Neural crest cell (in vitro differentiated cells): ENCODE results near the gene CDH26. TPM values are rescaled to one million over a fixed set of nuclear protein-coding genes. Genes with fewer than 3 reads are reported as not detected.
"Not testable (repeated sequence)": the region's sequence is repeated elsewhere in the genome, so short reads cannot be mapped to it uniquely, and the experiment has no call there.

ENCODE experiments used
- DNase-seq: peaks from one replicate; pipeline ENCODE4 v3.0.0; 2021; ENCODE audit warnings: low read depth, mixed read lengths, low spot score
- H3K27ac Mint-ChIP-seq: one replicate; pipeline ENCODE4 v1.8.0; 2021; ENCODE audit warnings: mild to moderate bottlenecking, mixed read lengths; ENCODE audit not compliant: unreplicated experiment
- H3K27me3 Mint-ChIP-seq: 2 replicates; pipeline ENCODE4 v1.8.0; 2021; ENCODE audit warnings: low read depth, mild to moderate bottlenecking, mixed read lengths
- H3K36me3 Mint-ChIP-seq: 2 replicates; pipeline ENCODE4 v1.8.0; 2021; ENCODE audit warnings: low read depth, mild to moderate bottlenecking, mixed read lengths
- H3K4me1 Mint-ChIP-seq: 2 replicates; pipeline ENCODE4 v1.8.0; 2021; ENCODE audit warnings: mixed read lengths
- H3K4me3 Mint-ChIP-seq: one replicate; pipeline ENCODE4 v1.8.0; 2021; ENCODE audit warnings: mild to moderate bottlenecking, mixed read lengths
- H3K9me3 Mint-ChIP-seq: 2 replicates; pipeline ENCODE4 v1.8.0; 2021; ENCODE audit warnings: mixed read lengths
- total RNA-seq: library from RNA; stranded (reverse); gene quantifications from 2 replicates; pipeline ENCODE4 v1.2.1, GENCODE V29; 2021
- TF ChIP-seq, protein P1 (sequence below): fragments of 200-600 bp; sonication (generic); conservative IDR thresholded peaks from 2 replicates; pipeline ENCODE4 v1.5.0; 2021; ENCODE audit warnings: antibody characterized with exemption, mild to moderate bottlenecking

Gene CDH26
- total RNA-seq, 1 donor from 2014 or later = 0.89 TPM

DNA sequence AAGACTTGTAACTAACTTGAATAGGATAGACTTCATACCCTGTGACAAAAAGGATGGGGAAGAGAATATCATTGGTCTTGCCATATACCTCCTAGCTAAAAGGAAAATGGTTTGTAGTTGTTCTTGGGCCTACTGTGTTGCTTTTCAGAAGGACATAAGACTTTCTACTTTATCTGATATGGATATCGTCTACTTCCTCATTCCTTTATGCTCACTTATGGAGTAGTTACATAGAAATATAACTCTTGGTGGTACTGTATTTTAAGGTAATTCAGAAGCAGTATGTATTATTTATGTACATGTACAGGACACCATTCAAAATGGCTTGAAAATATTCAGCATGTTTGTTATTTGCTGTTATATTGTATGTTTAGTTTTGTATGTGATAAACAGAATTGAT lies 10.0 kb upstream of the CDH26 start:
- Mint-ChIP-seq H3K36me3 (peaks cover 5% of the 10 kb centered on the region), H3K27ac (no peak overlapping the region), H3K4me1 (peaks cover 28% of the 10 kb centered on the region), H3K27me3 (no peaks in the 10 kb centered on the region), H3K9me3 (no peaks in the 10 kb centered on the region), H3K4me3 (no peak overlapping the region)
- TF ChIP-seq, protein P1, sequence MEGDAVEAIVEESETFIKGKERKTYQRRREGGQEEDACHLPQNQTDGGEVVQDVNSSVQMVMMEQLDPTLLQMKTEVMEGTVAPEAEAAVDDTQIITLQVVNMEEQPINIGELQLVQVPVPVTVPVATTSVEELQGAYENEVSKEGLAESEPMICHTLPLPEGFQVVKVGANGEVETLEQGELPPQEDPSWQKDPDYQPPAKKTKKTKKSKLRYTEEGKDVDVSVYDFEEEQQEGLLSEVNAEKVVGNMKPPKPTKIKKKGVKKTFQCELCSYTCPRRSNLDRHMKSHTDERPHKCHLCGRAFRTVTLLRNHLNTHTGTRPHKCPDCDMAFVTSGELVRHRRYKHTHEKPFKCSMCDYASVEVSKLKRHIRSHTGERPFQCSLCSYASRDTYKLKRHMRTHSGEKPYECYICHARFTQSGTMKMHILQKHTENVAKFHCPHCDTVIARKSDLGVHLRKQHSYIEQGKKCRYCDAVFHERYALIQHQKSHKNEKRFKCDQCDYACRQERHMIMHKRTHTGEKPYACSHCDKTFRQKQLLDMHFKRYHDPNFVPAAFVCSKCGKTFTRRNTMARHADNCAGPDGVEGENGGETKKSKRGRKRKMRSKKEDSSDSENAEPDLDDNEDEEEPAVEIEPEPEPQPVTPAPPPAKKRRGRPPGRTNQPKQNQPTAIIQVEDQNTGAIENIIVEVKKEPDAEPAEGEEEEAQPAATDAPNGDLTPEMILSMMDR = no peak
- DNase-seq = no peak

DNA sequence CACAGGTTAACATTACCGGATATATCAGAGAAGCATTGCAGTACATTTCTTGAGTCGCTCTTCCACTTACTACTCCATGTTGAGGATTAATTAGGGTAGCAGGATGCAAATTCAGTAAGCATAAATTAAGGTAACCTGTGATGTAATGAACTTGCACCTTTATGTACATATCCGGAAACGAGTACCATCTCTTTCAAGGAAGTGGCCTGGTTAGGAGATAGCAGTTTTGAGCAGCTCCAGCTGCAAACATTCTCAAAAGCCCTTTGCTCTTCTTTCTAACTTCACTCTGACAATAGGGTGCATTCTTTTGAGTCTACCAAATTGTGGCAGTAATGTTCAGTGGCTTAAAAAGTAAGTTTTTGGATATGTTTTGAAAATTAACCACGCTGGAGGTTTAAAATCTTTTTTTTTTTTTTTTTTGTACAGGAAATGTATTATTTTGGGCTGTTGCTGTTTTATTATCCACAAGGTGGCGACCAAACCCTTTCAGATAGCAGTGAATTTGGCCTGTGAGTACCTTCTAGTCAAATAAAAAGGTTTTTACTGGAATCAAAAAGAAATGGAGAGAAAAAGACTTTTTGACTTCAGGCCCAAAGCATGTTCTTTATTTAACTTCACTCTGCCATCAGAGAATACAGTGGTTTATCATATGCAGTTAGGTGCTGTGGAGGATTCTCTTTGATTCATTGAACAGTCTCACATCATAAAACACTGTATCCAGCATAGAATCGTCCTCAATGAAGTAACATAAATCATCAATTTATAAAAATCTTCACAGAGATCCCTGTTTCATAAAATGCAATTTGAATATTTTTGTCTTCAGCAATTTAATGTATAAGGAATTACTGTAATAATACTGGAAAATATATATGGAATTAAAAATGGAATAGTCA lies 9.1 kb upstream of the CDH26 start:
- Mint-ChIP-seq H3K4me1 (peaks cover 27% of the 10 kb centered on the region), H3K27me3 (no peaks in the 10 kb centered on the region), H3K9me3 (no peaks in the 10 kb centered on the region), H3K27ac (no peak overlapping the region), H3K4me3 (no peak overlapping the region), H3K36me3 (peaks cover 5% of the 10 kb centered on the region)
- peak; percentile 14 for DNase-seq
- TF ChIP-seq, protein P1 = peak; percentile 80

DNA sequence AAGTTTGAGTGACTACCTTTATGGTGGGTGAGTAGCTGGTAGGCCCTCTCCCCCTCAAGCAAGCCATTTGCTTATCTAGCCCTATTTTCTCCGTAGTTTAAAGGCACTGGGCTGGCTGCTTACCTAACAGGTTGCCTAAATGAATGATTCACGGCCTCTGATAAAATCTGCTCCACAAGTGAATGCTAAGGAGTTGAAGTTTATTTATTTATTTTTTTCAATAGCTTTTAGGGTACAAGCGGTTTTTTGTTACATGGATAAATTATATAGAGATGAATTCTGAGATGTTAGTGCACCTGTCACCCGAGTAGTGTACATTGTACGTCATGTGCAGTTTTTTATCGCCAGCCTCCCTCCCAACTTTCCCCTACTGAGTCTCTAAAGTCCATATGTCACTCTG lies 8.3 kb upstream of the CDH26 start:
- H3K4me1 Mint-ChIP-seq = peaks cover 19% of the 10 kb centered on the region
- TF ChIP-seq, protein P1 = no peak
- no peak overlapping the region for H3K27ac Mint-ChIP-seq
- no peak for DNase-seq
- no peak overlapping the region for H3K4me3 Mint-ChIP-seq
- no peaks in the 10 kb centered on the region for H3K9me3 Mint-ChIP-seq
- no peaks in the 10 kb centered on the region for H3K27me3 Mint-ChIP-seq
- no peaks in the 10 kb centered on the region for H3K36me3 Mint-ChIP-seq

DNA sequence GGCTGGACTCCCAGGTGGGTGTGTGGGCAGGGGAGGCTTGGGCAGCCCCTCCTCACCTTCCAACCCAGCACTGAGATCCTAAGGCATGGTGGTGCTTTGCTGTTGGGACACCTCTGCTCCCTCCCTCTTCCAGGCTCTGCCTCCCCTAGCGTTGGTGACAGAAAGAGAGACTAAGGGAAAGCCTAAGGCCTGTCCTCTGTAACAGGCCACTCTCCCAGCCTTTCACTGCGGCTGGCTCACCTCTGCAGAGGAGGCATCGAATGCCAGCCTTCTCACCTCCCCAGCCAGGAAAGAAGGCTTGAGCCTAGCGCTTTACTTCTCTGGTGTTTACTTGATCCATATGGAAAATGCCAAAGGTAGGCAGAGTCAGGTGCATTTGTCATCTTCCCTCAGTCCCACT lies 3.5 kb upstream of the CDH26 start:
- Mint-ChIP-seq H3K9me3 (no peaks in the 10 kb centered on the region), H3K36me3 (no peaks in the 10 kb centered on the region), H3K27ac (no peak overlapping the region), H3K27me3 (no peaks in the 10 kb centered on the region), H3K4me1 (peaks cover 8% of the 10 kb centered on the region), H3K4me3 (no peak overlapping the region)
- TF ChIP-seq, protein P1 = no peak
- no peak for DNase-seq

DNA sequence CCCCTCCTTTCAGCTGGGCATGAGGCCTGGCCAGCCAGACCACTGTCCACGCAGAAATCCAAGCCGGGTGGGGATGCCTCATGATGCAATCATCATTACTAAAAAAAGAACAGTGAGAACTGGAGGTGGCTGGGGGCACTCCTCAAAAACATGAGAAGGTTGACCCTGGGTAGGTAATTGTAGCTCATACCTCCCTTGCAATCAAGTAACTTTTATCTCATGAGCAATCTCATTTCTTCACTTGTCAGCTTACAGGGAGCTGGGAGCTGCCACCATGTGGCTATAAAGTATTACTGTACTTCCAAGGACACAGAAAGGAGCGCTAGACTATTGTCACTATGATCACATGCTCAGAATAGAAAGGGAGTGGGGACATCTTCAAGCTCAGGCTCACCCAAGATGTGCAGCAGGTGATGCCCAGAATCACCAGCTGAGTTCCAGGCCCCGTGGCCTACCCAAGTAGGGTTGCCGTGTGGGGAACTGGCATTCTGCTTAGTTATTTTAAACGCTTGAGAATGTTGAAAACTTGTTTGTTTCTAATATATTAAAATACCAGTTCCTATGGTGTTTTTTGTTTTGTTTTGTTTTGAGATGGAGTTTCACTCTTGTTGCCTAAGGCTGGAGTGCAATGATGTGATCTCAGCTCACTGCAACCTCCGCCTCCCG lies 3.0 kb upstream of the CDH26 start:
- Mint-ChIP-seq H3K27me3 (no peaks in the 10 kb centered on the region), H3K4me3 (no peak overlapping the region), H3K27ac (no peak overlapping the region), H3K36me3 (no peaks in the 10 kb centered on the region), H3K9me3 (no peaks in the 10 kb centered on the region), H3K4me1 (peaks cover 8% of the 10 kb centered on the region)
- no peak for DNase-seq
- TF ChIP-seq, protein P1 = peak; percentile 56

DNA sequence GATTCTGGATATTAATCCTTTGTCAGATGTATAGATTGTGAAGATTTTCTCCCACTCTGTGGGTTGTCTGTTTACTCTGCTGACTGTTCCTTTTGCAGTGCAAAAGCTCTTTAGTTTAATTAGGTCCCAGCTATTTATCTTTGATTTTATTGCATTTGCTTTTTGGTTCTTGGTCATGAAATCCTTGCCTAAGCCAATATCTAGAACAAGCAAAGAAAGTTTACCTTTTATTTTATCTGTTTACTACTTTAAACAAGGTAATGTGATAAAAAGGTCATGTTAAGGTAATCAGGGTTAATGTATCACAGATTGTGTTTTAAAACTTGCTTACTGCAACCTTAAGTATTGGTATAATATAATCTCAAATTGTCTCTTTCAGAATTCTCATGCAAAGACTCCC lies 655 bp upstream of the CDH26 start:
- not testable (repeated sequence) for H3K4me3 Mint-ChIP-seq, H3K27me3 Mint-ChIP-seq, H3K4me1 Mint-ChIP-seq, H3K9me3 Mint-ChIP-seq, DNase-seq, H3K36me3 Mint-ChIP-seq, H3K27ac Mint-ChIP-seq
